ENCODE data around the gene RABGAP1. TPM values are rescaled to one million over a fixed set of nuclear protein-coding genes. Genes with fewer than 3 reads are reported as not detected.

Gene RABGAP1
- total and polyA plus RNA-seq, 9 donors, result 27.1 to 64.8 (median 59.0) TPM

GRCh38 chr9:123102375-123103113 lies 161.7 kb downstream of the RABGAP1 start:
- Histone ChIP-seq H3K27ac (no peak overlapping the region), H3K27me3 (no peaks in the 10 kb centered on the region), H3K9me3 (no peaks in the 10 kb centered on the region), H3K4me3 (no peak overlapping the region), H3K4me1 (ENCODE audit: insufficient read depth) (no peaks in the 10 kb centered on the region), H3K36me3 (no peaks in the 10 kb centered on the region)
- no peak for DNase-seq
- intact Hi-C loops (cut with DNase I), result no loop called here
- WGBS, 3 donors, result 85 to 92% (median 91%) methylated on average over 3 of the region's 3 CpGs
- TF ChIP-seq EP300 (IDR thresholded peaks at IDR 0.05) (no peak), CTCF (IDR thresholded peaks at IDR 0.05) (no peak), POLR2A (IDR thresholded peaks at IDR 0.05) (no peak)

- Histone ChIP-seq H3K27me3 (no peaks in the 10 kb centered on the region), H3K36me3 (no peaks in the 10 kb centered on the region), H3K4me3 (no peak overlapping the region), H3K4me1 (ENCODE audit: insufficient read depth) (no peaks in the 10 kb centered on the region), H3K9me3 (no peaks in the 10 kb centered on the region), H3K27ac (no peak overlapping the region)
- WGBS, 3 donors, result 74 to 90% (median 78%) methylated on average over 7 of the region's 7 CpGs
- TF ChIP-seq POLR2A (IDR thresholded peaks at IDR 0.05) (no peak), CTCF (IDR thresholded peaks at IDR 0.05) (no peak), EP300 (IDR thresholded peaks at IDR 0.05) (no peak)
- intact Hi-C loops (cut with DNase I), result no loop called here
- no peak for DNase-seq
Observed at GRCh38 chr9:123104807-123105206, 164.0 kb downstream of the RABGAP1 start.

- intact Hi-C loops (cut with DNase I), result no loop called here
- 81 to 90% (median 83%) methylated on average over 5 of the region's 5 CpGs for WGBS, 3 donors
- H3K36me3 ChIP-seq, result no peaks in the 10 kb centered on the region
Observed at GRCh38 chr9:123105490-123105889, 164.7 kb downstream of the RABGAP1 start.

GRCh38 chr9:123107639-123108285 lies 166.9 kb downstream of the RABGAP1 start:
- no peak overlapping the region for H3K27ac ChIP-seq
- H3K36me3 ChIP-seq, result no peaks in the 10 kb centered on the region
- intact Hi-C loops (cut with DNase I), result no loop called here
- H3K9me3 ChIP-seq, result no peaks in the 10 kb centered on the region
- no peak for DNase-seq
- no peaks in the 10 kb centered on the region for H3K27me3 ChIP-seq
- 63 to 67% (median 66%) methylated on average over 11 of the region's 11 CpGs for WGBS, 3 donors
- no peak for TF ChIP-seq EP300 (IDR thresholded peaks at IDR 0.05)
- TF ChIP-seq POLR2A (IDR thresholded peaks at IDR 0.05), result no peak
- no peak for TF ChIP-seq CTCF (IDR thresholded peaks at IDR 0.05)
- H3K4me1 ChIP-seq (ENCODE audit: insufficient read depth), result peaks cover 2% of the 10 kb centered on the region
- H3K4me3 ChIP-seq, result no peak overlapping the region

More at GRCh38 chr9:123105490-123105889, 164.7 kb downstream of the RABGAP1 start:
- DNase-seq, result no peak
- Histone ChIP-seq H3K4me3 (no peak overlapping the region), H3K27ac (no peak overlapping the region), H3K9me3 (no peaks in the 10 kb centered on the region), H3K4me1 (ENCODE audit: insufficient read depth) (no peaks in the 10 kb centered on the region), H3K27me3 (no peaks in the 10 kb centered on the region)
- TF ChIP-seq POLR2A (IDR thresholded peaks at IDR 0.05) (no peak), CTCF (IDR thresholded peaks at IDR 0.05) (no peak), EP300 (IDR thresholded peaks at IDR 0.05) (no peak)
